Activated effector memory CD4-positive, alpha-beta T cell treated with Interleukin-2 at 50 U/mL for 16 hours (primary cell): ENCODE data around the gene ZNF440.
"Not testable (repeated sequence)": the region's sequence is repeated elsewhere in the genome, so short reads cannot be mapped to it uniquely, and the experiment has no call there.

Experiments used
- DNase-seq: peaks from one replicate; pipeline ENCODE4 v3.0.0-alpha.2; 2020

The ZNF440 gene

DNA sequence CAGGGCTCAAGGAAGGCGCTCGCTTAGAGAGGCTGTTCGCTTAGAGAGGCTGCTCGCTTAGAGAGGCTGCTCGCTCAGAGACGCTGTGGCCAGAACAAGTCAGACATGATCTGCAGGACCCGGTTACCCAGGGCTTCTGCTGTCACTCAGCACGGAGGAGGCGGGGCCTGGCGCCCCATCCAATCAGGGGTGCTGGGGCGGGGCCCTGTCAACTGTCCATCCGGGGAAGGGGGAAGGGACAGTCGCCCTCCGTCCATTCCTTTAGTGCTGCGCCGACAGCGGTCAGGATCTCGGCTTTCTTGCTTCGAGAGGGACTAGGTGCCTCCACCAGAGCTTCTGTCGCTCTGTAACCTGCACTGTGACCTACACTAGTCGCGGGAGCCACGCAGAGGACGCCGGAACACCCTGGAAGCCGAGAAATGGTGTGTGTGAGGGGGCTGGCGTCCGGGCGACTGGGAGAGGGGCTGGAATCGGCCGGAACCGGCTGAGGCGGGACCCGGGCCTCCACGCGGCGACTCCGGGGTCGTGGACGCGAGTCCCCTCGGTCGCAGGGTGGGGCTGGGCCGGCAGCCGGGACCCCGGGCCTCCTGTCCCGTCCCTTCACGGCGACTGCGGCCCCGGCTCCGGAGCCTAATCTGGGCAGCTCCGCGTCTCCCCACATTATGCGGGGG, at the start of gene ZNF440:
Gene ZNF440 (plus strand): TSS at position 245 of the 671 bp plus-strand sequence. CDS start 175 bp downstream, at position 420.
- DNase-seq = peak; percentile 80

- peak; percentile 87 for DNase-seq
Observed at GRCh38 chr19:11766597-11767591, 47.2 kb upstream of the ZNF440 start, which contains the start of gene ZNF441. ZNF441 (plus strand) TSS chr19:11767000; CDS start chr19:11767194, 194 bp downstream.

DNA sequence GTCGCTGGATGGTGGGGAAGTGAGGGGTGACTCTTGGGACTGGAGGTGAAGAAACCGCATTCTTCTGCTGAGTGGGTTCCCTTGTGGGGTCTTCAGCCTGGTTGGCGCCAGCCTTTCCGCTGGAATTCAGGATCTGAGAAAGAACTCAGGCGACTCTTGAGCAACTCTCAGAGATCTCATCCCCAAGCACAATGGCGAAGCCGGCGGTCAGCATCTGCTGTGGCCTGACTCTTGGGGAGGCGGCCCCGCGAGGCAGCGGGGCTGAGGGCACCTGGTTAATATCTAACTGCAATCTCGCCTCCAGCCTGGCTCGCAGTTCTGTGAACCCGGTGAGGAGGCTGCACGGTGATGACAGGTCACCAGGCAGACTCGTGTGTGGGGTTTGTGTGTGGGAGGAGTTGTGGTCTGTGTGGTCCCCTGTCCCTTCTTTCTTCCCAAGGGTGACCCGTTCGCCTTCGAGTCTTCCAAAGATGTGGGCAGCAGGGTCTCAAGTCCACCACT, 46.4 kb upstream of the ZNF440 start:
- DNase-seq = peak; percentile 2

- no peak for DNase-seq
Observed at GRCh38 chr19:11769995-11770394, 44.1 kb upstream of the ZNF440 start.

- not testable (repeated sequence) for DNase-seq
Observed at GRCh38 chr19:11771520-11771919, 42.6 kb upstream of the ZNF440 start.

DNA sequence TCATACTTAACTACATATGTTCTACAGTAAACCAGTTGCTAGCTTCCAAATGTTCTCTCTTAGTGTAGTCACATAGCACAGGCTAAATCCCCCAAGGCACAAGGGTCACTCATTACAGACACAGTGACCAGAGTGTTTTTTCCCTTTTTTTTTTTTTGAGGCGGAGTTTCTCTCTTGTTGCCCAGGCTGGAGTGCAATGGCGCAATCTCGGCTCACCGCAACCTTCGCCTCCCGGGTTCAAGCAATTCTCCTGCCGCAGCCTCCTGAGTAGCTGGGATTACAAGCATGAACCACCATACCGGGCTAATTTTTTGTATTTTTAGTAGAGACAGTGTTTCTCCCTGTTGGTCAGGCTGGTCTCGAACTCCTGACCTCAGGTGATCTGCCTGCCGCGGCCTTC, 37.4 kb upstream of the ZNF440 start:
- DNase-seq = not testable (repeated sequence)

- DNase-seq = no peak
Observed at GRCh38 chr19:11780431-11781020, 33.5 kb upstream of the ZNF440 start.

GRCh38 chr19:11781295-11782057, 32.6 kb upstream of the ZNF440 start:
- no peak for DNase-seq

DNA sequence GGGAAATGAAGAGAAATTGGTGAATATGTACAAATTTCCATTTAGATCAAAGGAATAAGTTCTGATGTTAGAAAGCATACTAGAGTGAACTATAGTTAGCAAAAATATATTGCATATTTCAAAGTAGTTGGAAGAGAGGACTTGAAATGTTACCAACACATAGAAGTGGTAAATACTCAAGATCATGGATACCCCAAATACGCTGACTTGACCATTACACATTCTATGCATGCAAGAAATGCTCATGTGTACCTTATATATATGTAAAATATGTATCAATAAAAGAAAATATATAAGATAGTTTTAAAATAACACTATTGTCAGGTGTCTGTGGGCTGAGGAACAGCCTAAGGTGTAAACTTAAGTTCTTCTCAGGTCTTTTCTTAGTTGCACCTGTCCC, 30.3 kb upstream of the ZNF440 start:
- DNase-seq = no peak

GRCh38 chr19:11784356-11784755, 29.7 kb upstream of the ZNF440 start:
- DNase-seq = no peak

GRCh38 chr19:11787536-11787935, 26.5 kb upstream of the ZNF440 start:
- DNase-seq = no peak

DNA sequence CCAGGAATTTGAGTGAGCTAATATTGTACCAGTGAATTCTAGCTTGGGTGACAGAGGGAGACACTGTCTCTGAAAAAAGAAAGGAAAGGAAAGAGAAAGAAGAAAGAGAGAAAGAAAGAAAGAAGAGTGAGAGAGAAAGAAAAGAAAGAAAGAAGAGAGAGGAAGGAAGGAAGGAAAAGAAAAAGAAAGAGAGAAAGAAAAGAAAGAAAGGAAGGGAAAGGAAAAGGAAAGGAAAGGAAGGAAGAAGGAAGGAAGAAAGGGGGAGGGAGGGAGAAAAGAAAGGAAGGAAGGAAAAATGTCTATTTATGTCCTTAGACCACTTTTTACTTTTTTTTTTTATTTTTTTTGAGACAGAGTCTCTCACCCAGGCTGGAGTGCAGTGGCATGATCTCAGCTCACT, 21.1 kb upstream of the ZNF440 start:
- DNase-seq = no peak

DNA sequence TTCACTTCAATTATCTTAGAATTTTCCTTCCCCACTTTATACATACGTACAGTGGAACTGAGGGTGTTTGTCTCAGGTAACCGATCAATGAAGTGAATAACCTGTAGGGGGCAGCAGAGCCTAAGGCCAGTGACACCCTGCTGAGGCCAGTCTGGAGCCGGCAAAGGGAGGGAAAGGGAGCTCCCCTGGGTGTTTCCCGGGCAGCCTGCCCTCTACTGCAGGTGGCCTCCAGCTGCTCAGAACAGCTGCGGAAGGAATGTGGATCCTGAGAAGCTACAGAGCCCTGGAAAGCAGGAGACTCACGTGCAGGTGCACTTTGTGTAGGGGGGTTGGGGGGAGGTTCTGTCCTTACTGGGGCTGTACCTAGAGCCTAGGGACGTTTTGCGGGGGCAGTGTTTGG, 16.6 kb upstream of the ZNF440 start:
- DNase-seq = peak; percentile 54

GRCh38 chr19:11798391-11799330, 15.4 kb upstream of the ZNF440 start, which contains the start of gene ZNF491:
ZNF491 (plus strand) TSS chr19:11798523; CDS start chr19:11805954, 7,431 bp downstream.
- DNase-seq = peak; percentile 75

- DNase-seq = no peak
Observed at GRCh38 chr19:11806354-11807098, 7.5 kb upstream of the ZNF440 start.

DNA sequence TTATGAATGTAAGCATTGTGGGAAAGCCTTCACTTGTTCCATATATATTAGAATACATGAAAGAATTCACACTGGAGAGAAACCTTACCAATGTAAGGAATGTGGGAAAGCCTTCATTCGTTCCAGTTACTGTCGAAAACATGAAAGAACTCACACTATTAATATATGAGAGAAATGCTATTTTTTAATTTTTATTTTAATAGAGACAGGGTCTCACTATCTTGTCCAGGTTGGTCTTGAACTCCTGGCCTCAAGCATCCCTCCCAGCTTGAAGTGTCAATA, 7.0 kb upstream of the ZNF440 start:
- no peak for DNase-seq

- DNase-seq = no peak
Observed at GRCh38 chr19:11813703-11814028, 407 bp upstream of the ZNF440 start.

- no peak for DNase-seq
Observed at GRCh38 chr19:11814700-11815035, 595 bp downstream of the ZNF440 start.

DNA sequence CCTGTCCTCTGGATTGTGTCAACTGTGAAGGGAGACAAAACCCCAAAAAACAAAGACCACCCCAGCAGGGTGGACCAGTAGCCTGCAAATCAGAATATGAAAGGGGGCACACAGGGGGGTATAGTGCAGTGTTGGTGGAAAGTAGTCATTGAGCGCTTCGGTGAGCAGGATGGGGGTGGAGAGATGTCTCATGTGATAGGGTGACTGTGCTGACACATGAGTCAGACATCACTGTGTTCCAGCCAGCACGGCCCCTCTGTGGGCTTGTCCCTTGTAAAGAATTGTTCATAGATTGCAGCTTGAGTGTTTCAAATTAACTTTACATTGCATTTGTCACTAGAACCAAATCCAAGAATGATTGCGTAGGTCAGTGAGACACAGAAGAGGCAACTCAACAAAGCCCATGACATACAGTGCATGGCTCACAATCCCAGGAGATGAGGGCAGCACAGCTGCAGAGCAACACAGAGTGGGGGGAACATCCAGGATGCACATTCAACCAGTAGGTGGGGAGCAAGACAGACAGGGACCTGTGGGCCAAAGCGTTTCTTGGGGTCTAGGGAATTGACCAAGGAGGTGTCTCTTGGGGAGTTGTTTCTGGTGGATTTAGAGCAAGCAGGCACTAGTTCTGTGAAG, 7.5 kb downstream of the ZNF440 start:
- DNase-seq = no peak
